ENCODE results near the gene NECAB2. TPM values are rescaled to one million over a fixed set of nuclear protein-coding genes. Genes with fewer than 3 reads are reported as not detected.

The NECAB2 gene
- total RNA-seq, 6 donors from 2014 or later = 0.40 to 1.2 (median 0.44) TPM; not detected in 3

DNA sequence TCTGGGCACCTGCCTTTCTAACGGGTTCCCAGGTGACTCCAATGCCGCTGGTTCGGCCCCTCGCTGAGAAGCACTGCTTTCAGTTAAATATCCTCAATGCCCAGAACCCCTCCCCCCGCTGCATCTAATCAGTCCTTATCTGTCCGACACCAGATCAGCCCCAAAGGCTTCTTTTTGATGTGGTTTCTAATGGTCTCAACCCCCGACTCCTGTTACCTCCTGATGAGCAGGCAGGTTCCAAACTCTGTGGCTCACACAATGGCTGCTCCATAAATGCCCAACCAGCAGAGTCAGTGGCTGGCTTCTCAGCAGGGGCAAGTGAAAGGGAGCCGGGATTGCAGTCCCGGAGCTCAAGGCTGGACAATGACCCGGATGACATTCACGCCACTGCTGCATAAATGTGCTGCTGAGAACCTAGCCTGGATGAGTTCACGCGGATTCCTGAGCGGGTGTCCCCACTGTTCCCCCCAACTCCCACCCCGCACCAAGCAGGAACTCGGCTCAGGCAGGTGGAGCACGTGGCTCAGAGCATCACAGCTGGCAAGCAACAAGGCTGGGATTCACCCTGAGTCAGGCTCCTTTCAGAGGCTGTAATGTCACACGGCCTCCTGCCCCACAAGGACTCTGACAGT, 75.6 kb downstream of the NECAB2 start:
- Histone ChIP-seq H3K27ac (no peak overlapping the region), H3K9me3 (no peaks in the 10 kb centered on the region), H3K4me1 (peaks cover 3 to 10% (median 8%) of the 10 kb centered on the region in 4 donors), H3K4me3 (no peak overlapping the region), H3K36me3 (peaks cover 0 to 6% (median 0%) of the 10 kb centered on the region in 4 donors), H3K27me3 (no peaks in the 10 kb centered on the region)
- ATAC-seq (ENCODE audit: low FRiP score in 2 of 2) (no peak), DNase-seq (peak in 1 of 2 donors; percentile 32)
- 45 to 46% methylated on average over 12 to 18 of the region's 18 CpGs for WGBS, 2 donors
- no peak for TF ChIP-seq CTCF (IDR thresholded peaks at IDR 0.05)
- TF ChIP-seq POLR2AphosphoS5 (IDR thresholded peaks at IDR 0.05) = no peak

DNA sequence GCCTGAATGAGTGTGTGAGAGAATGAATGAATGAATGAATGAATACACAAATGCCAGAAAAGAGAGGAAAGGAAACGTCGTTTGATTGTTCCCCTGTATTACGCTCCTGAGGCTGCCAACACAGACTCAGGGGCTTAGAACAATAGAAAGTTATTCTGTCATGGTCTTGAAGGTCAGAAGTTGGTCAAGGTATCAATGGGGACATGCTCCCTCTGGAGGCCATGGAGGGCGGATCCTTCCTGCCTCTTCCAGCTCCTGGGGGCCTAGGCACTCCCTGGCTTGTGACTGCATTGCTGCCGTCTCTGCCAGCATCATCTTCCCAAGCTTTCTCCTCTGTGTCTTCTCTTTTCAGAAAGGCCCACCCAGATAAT, 76.1 kb downstream of the NECAB2 start:
- no peak for ATAC-seq (ENCODE audit: low FRiP score in 2 of 2)
- Histone ChIP-seq H3K27ac (no peak overlapping the region), H3K9me3 (no peaks in the 10 kb centered on the region), H3K4me1 (peaks cover 3 to 10% (median 8%) of the 10 kb centered on the region in 4 donors), H3K36me3 (peaks cover 0 to 11% (median 2%) of the 10 kb centered on the region in 4 donors), H3K4me3 (no peak overlapping the region), H3K27me3 (no peaks in the 10 kb centered on the region)
- WGBS, 2 donors = 41 to 51% methylated on average over 5 of the region's 5 CpGs
- TF ChIP-seq CTCF (IDR thresholded peaks at IDR 0.05) (peak in 1 of 6 experiments; percentile 15), POLR2AphosphoS5 (IDR thresholded peaks at IDR 0.05) (no peak)
- no peak for DNase-seq

DNA sequence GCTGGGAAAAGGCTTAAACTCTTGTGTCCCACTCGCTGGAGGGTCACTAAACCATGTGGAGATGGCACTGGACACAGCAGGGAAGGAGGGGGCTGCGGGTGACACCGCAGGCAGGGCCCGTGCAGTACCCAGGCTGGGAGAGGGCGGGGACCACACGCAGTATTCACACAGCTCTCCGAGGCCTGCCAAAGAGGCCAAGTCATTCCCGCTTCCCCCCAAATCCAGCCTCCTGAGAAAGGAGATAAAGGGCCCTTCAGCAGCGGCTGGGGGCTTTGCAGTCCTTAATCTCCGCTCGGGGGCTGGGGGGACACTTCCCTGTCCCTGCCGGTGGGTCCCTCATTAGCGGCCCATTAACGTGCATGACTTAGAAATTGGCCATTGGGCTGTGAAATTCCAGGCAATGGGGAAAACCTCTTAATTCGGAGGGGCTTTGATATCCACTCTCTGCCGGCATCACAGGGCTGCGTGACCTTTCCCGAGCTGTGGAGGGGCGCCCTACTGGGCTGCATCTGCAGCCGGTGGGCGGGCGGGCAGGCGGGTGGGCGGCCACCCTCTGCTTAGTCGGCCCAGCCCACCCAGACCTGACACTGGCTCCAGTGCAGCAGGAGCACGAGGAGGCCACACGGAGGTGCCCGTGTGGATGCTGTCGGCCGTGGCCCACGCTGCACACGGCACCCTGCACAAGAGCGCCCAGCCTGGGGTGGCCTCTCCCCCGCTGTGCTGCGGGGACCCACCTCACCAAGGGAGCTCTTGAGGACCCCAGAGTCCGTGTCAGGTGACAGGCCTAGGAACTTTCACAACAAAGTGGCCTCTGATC, 77.2 kb downstream of the NECAB2 start:
- WGBS, 2 donors = 54 to 58% methylated on average over 17 to 32 of the region's 36 CpGs
- no peak for ATAC-seq (ENCODE audit: low FRiP score in 2 of 2)

DNA sequence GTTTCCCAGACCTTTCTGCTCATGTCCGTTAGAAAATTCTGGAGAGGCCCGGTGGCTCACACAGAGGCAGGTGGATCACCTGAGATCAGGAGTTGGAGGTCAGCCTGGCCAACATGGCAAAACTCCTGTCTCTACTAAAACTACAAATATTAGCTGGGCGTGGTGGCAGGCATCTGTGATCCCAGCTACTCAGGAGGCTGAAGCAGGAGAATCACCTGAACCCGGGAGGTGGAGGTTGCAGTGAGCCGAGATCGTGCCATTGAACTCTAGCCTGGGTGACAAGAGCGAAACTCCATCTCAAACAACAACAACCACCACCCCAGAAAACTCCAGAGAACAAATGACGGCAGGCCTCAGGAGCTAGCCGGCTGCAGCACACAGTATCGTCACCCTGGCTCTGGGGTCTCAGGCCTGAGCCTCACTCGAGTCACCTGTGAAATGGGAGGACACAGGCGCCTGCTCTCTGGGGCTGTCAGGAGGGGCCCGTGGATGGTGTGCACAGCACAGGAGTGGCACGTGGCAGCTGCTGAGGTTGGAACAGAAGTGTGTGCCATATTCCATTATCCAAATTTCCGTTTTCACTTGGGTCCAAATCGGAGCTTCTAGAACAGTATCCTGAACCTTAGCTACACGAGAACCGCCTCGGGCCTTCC, 77.9 kb downstream of the NECAB2 start:
- WGBS, 2 donors = 92 to 95% methylated on average over 10 to 19 of the region's 19 CpGs
- ATAC-seq (ENCODE audit: low FRiP score in 2 of 2) (no peak), DNase-seq (no peak)
- Histone ChIP-seq H3K4me1 (peaks cover 3 to 10% (median 8%) of the 10 kb centered on the region in 4 donors), H3K4me3 (no peak overlapping the region), H3K27me3 (no peaks in the 10 kb centered on the region), H3K27ac (no peak overlapping the region), H3K36me3 (peaks cover 2 to 26% (median 14%) of the 10 kb centered on the region in 4 donors), H3K9me3 (no peaks in the 10 kb centered on the region)
- TF ChIP-seq POLR2AphosphoS5 (IDR thresholded peaks at IDR 0.05) = no peak
- TF ChIP-seq EP300 (IDR thresholded peaks at IDR 0.05) = no peak
- TF ChIP-seq POLR2A (IDR thresholded peaks at IDR 0.05) = no peak
- no peak for TF ChIP-seq CTCF (IDR thresholded peaks at IDR 0.05)

More for the DNA sequence above, 77.2 kb downstream of the NECAB2 start:
- H3K4me1 ChIP-seq = peaks cover 3 to 10% (median 8%) of the 10 kb centered on the region in 4 donors
- no peak overlapping the region for H3K27ac ChIP-seq
- peaks cover 2 to 22% (median 11%) of the 10 kb centered on the region in 4 donors for H3K36me3 ChIP-seq
- no peaks in the 10 kb centered on the region for H3K9me3 ChIP-seq
- TF ChIP-seq POLR2AphosphoS5 (IDR thresholded peaks at IDR 0.05) (no peak), CTCF (IDR thresholded peaks at IDR 0.05) (no peak), EP300 (IDR thresholded peaks at IDR 0.05) (no peak), POLR2A (IDR thresholded peaks at IDR 0.05) (no peak)
- peak in 1 of 2 donors; percentile 77 for DNase-seq
- no peaks in the 10 kb centered on the region for H3K27me3 ChIP-seq
- no peak overlapping the region for H3K4me3 ChIP-seq
